GM12878 (cell line): ENCODE measurements around the gene ARHGEF3. TPM values are rescaled to one million over a fixed set of nuclear protein-coding genes. Genes with fewer than 3 reads are reported as not detected.

Experiments used
- ATAC-seq: fragments of 200-7000 bp; cut with Tn5 transposase; 3 replicates; pipeline ENCODE4 v1.9.1; 2020; ENCODE audit warnings: mild to moderate bottlenecking, moderate library complexity
- BruUV-seq: library from RNA; stranded (reverse); fragments of 400-500 nt; replicated peaks from 2 replicates; lab custom pipeline; 2021; lab: Mats Ljungman, UMichigan
- CTCF ChIA-PET: fragments of 300-600 bp; sonication (Branson Sonifier 250); formaldehyde crosslinking; extraction: SDS; loops from one replicate; lab custom pipeline; 2021; ENCODE audit warnings: inconsistent platforms; lab: Yijun Ruan, JAX
- POLR2A ChIA-PET: fragments of 350-600 bp; formaldehyde crosslinking; extraction: SDS; loops from one replicate; lab custom pipeline; 2021; ENCODE audit warnings: inconsistent platforms; lab: Charles Lee
- RAD21 ChIA-PET: fragments of 300-600 bp; sonication (Branson Sonifier 250); formaldehyde crosslinking; loops from one replicate; lab custom pipeline; 2023; ENCODE audit warnings: antibody characterized with exemption; ENCODE audit not compliant: unreplicated experiment; lab: Charles Lee
- SMC1A ChIA-PET: fragments of 300-600 bp; sonication (Branson Sonifier 250); formaldehyde crosslinking; loops from one replicate; lab custom pipeline; 2023; ENCODE audit not compliant: unreplicated experiment, uncharacterized antibody; lab: Charles Lee
- DNase-seq: peaks from one replicate; pipeline ENCODE4 v3.0.0-alpha.2; 2011; ENCODE audit warnings: low read depth, low spot score
- FAIRE-seq: peaks from 3 replicates; lab custom pipeline; 2011; peaks lifted over from hg19 to GRCh38; lab: Jason Lieb, UNC
- H2AFZ ChIP-seq: 2 replicates; pipeline ENCODE4 v1.6.0; 2011; ENCODE audit warnings: low read depth, low read length, control low read depth; ENCODE audit not compliant: control insufficient read depth
- H3K27ac ChIP-seq: 2 replicates; pipeline ENCODE4 v1.5.1; 2011; ENCODE audit warnings: control low read depth; ENCODE audit not compliant: control insufficient read depth, insufficient read depth
- H3K27me3 ChIP-seq, 2 experiments: replicated peaks in 1 of 2; 2 replicates each; pipeline versions ENCODE4 v1.6.0 to v1.6.1; 2011; ENCODE audit warnings: low read length in 1 of 2; ENCODE audit not compliant: control insufficient read depth in 2 of 2, insufficient read depth in 2 of 2
- H3K36me3 ChIP-seq, 2 experiments: 2 replicates each; pipeline ENCODE4 v1.5.1; 2011; ENCODE audit warnings: low read length in 1 of 2; ENCODE audit not compliant: control insufficient read depth in 2 of 2, insufficient read depth in 2 of 2
- H3K4me1 ChIP-seq: 2 replicates; pipeline ENCODE4 v1.6.1; 2011; ENCODE audit warnings: mild to moderate bottlenecking, low read length, moderate library complexity, mixed read lengths; ENCODE audit not compliant: control insufficient read depth, insufficient read depth
- H3K4me2 ChIP-seq: 2 replicates; pipeline ENCODE4 v1.6.0; 2011; ENCODE audit warnings: control low read depth; ENCODE audit not compliant: control insufficient read depth, insufficient read depth
- H3K4me3 ChIP-seq: fragments of 200-600 bp; sonication (generic); 2 replicates; pipeline ENCODE4 v1.5.1; 2016
- H3K79me2 ChIP-seq: 2 replicates; pipeline ENCODE4 v1.6.0; 2011; ENCODE audit warnings: low read length; ENCODE audit not compliant: control insufficient read depth, insufficient read depth
- H3K9ac ChIP-seq: 2 replicates; pipeline ENCODE4 v1.8.0; 2011; ENCODE audit warnings: low read length, control low read depth, mixed read lengths; ENCODE audit not compliant: control insufficient read depth, insufficient read depth
- H3K9me3 ChIP-seq: replicated peaks from 3 replicates; pipeline ENCODE4 v1.5.1; 2011; ENCODE audit warnings: mild to moderate bottlenecking, low read length; ENCODE audit not compliant: control insufficient read depth, insufficient read depth
- H4K20me1 ChIP-seq: 2 replicates; pipeline ENCODE4 v1.6.0; 2011; ENCODE audit not compliant: control insufficient read depth, insufficient read depth
- BMI1 ChIP-seq: fragments of 450-650 bp; IDR thresholded peaks from 2 replicates; pipeline ENCODE4 v1.6.1; 2016; ENCODE audit warnings: mild to moderate bottlenecking, moderate library complexity, borderline replicate concordance
- CREB1 ChIP-seq: IDR thresholded peaks from 2 replicates; pipeline ENCODE4 v1.6.1; 2012; ENCODE audit warnings: low read depth, mild to moderate bottlenecking, inconsistent platforms
- CREM ChIP-seq: IDR thresholded peaks from 2 replicates; pipeline ENCODE4 v1.6.1; 2014; ENCODE audit warnings: antibody characterized with exemption, low read depth
- HCFC1 ChIP-seq: fragments of 150-350 bp; IDR thresholded peaks from 2 replicates; pipeline ENCODE4 v1.6.1; 2014; ENCODE audit warnings: low read length
- HDAC2 ChIP-seq: fragments of 200-600 bp; sonication (generic); IDR thresholded peaks from 2 replicates; pipeline ENCODE4 v1.6.1; 2017
- HDGF ChIP-seq: fragments of 450-650 bp; IDR thresholded peaks from 2 replicates; pipeline ENCODE4 v1.6.1; 2016; ENCODE audit warnings: antibody characterized with exemption
- KDM1A ChIP-seq: fragments of 200-600 bp; sonication (generic); IDR thresholded peaks from 2 replicates; pipeline ENCODE4 v1.6.1; 2016; ENCODE audit warnings: borderline replicate concordance
- PAX8 ChIP-seq: fragments of 450-650 bp; IDR thresholded peaks from 2 replicates; pipeline ENCODE4 v1.6.1; 2017; ENCODE audit warnings: mild to moderate bottlenecking, moderate library complexity
- PKNOX1 ChIP-seq: fragments of 450-650 bp; IDR thresholded peaks from 2 replicates; pipeline ENCODE4 v1.6.1; 2016; ENCODE audit warnings: mild to moderate bottlenecking
- SIX5 ChIP-seq: IDR thresholded peaks from 2 replicates; pipeline ENCODE4 v1.6.1; 2011; ENCODE audit warnings: mild to moderate bottlenecking, low read depth, low read length, moderate library complexity; ENCODE audit not compliant: severe bottlenecking
- TCF12 ChIP-seq: IDR thresholded peaks from 2 replicates; pipeline ENCODE4 v1.6.1; 2011; ENCODE audit warnings: low read depth, mild to moderate bottlenecking, low read length
- TCF7 ChIP-seq: IDR thresholded peaks from 2 replicates; pipeline ENCODE4 v1.6.1; 2014; ENCODE audit warnings: antibody characterized with exemption, borderline replicate concordance
- ZNF24 ChIP-seq: fragments of 450-650 bp; IDR thresholded peaks from 2 replicates; pipeline ENCODE4 v1.6.1; 2017; ENCODE audit warnings: antibody characterized with exemption, mild to moderate bottlenecking
- WGBS: methylation state at CpG from one replicate; pipeline ENCODE4 v1.1.6; 2016; ENCODE audit warnings: low lambda C conversion rate; ENCODE audit not compliant: insufficient replicate concordance, insufficient coverage; ENCODE audit errors: missing lambda C conversion rate; 5-methylcytosine and 5-hydroxymethylcytosine counted together
- in situ Hi-C: fragments of 300-500 bp; cut with MboI; formaldehyde crosslinking; loops from 9 replicates; pipeline ENCODE4 v1.14.3; 2018; ENCODE audit warnings: mixed read lengths
- intact Hi-C: fragments of 100-400 bp; cut with micrococcal nuclease; formaldehyde crosslinking; loops from one replicate; pipeline ENCODE4 v1.14.2; 2022; ENCODE audit not compliant: unreplicated experiment
- polyA plus RNA-seq, 11 experiments: library from polyadenylated mRNA; depleted of rRNA in 4 of 11; unstranded in 6 of 11; stranded (reverse) in 5 of 11; fragments of >200 nt; fragmentation: Nextera tagmentation in 4 of 11; fragmentation: Illumina TruSeq in 1 of 11; extraction: Ambion mirVana in 4 of 11; extraction: Trizol in 1 of 11; gene quantifications; 1 replicate in 1 of 11; 2 replicates in 10 of 11; pipeline versions ENCODE4 v1.2.1 to v1.2.3, GENCODE V29; 2011 to 2016; ENCODE audit warnings: inconsistent platforms in 2 of 11, missing spikeins in 2 of 11, low read depth in 1 of 11
- total RNA-seq, 4 experiments: library from RNA; depleted of rRNA in 3 of 4; stranded (reverse); fragments of >200 nt in 3 of 4; fragmentation: Illumina TruSeq in 1 of 4; extraction: Trizol in 1 of 4; gene quantifications; 2 replicates each; pipeline versions ENCODE4 v1.2.1 to v1.2.3, GENCODE V29; 2013 to 2021
- TF ChIP-seq, protein P1 (sequence below): fragments of 450-650 bp; IDR thresholded peaks from 2 replicates; pipeline ENCODE4 v1.6.1; 2017; ENCODE audit warnings: mild to moderate bottlenecking, moderate library complexity
- TF ChIP-seq, protein P2 (sequence below): fragments of 450-650 bp; conservative IDR thresholded peaks from 2 replicates; pipeline ENCODE4 v1.6.1; 2017; ENCODE audit warnings: mild to moderate bottlenecking, moderate library complexity
- TF ChIP-seq, protein P3 (sequence below): fragments of 450-650 bp; formaldehyde crosslinking; IDR thresholded peaks from 2 replicates; pipeline ENCODE4 v1.5.0; 2022; ENCODE audit warnings: mild to moderate bottlenecking, missing genetic modification characterization

The ARHGEF3 gene
- total and polyA plus RNA-seq, 10 of the 15 experiments (the other 5 are each of a cell fraction or from before 2014, with no cell fraction given), result 21.8 to 78.7 (median 56.2) TPM

DNA sequence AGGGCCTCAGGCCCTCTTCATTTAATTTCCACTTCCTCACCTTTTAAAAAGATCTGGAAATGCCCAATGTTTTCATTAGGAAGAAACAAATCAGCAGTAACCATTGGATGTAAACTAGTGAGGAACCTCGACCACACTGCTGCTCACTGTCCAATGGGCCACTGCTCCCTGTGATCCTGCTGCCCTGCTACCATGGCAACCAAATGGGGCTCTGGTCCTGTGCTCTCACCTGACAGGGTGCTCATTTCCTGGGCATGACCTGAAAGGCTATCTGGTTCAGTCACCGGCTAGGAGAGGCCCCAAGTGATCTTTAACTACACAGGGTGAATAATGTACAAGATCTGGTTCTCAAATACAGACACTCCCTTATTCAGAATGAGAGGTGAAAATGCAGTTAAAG, 54.6 kb downstream of the ARHGEF3 start:
- ChIA-PET SMC1A (interaction anchor here (0.7 to 18.1 kb wide), 6 partner anchors 17 to 1261 kb away, joined by 3 to 383 read pairs (median 4); partner anchors contain the start of gene ARHGEF3), POLR2A (no interaction called here), CTCF (interaction anchor here (1.4 to 12.5 kb wide), 2 partner anchors 9 to 52 kb away, joined by 4 to 244 read pairs; partner anchors contain the start of gene ARHGEF3), RAD21 (interaction anchor here (0.9 to 1.2 kb wide), 2 partner anchors 53 to 54 kb away, joined by 3 to 6 read pairs; partner anchors contain the start of gene ARHGEF3)
- H3K4me2 ChIP-seq, result no peak overlapping the region
- WGBS, result 65% methylated on average over 2 of the region's 2 CpGs
- no peak for FAIRE-seq
- no peak overlapping the region for H3K27ac ChIP-seq
- no peaks in the 10 kb centered on the region for H3K79me2 ChIP-seq
- ATAC-seq, result no peak
- intact Hi-C loops (no loop called here), in situ Hi-C loops (no loop called here)
- no peaks in the 10 kb centered on the region for H4K20me1 ChIP-seq
- no peaks in the 10 kb centered on the region for H3K27me3 ChIP-seq
- H3K9me3 ChIP-seq, result peaks cover 8% of the 10 kb centered on the region
- H3K36me3 ChIP-seq, result peaks cover 11 to 18% of the 10 kb centered on the region in 2 experiments; a peak in 3 of 4 replicates
- DNase-seq, result no peak
- no peak overlapping the region for H3K9ac ChIP-seq
- no peak overlapping the region for H3K4me3 ChIP-seq
- BruUV-seq, result no TSS peak
- no peaks in the 10 kb centered on the region for H3K4me1 ChIP-seq
- no peak overlapping the region for H2AFZ ChIP-seq
- TF ChIP-seq PAX8 (no peak), HDGF (no peak), TCF12 (no peak), HDAC2 (no peak), KDM1A (no peak), ZNF24 (no peak), BMI1 (no peak), TCF7 (no peak), HCFC1 (no peak), SIX5 (no peak), CREB1 (no peak), CREM (no peak), PKNOX1 (no peak)
- TF ChIP-seq, protein P1, sequence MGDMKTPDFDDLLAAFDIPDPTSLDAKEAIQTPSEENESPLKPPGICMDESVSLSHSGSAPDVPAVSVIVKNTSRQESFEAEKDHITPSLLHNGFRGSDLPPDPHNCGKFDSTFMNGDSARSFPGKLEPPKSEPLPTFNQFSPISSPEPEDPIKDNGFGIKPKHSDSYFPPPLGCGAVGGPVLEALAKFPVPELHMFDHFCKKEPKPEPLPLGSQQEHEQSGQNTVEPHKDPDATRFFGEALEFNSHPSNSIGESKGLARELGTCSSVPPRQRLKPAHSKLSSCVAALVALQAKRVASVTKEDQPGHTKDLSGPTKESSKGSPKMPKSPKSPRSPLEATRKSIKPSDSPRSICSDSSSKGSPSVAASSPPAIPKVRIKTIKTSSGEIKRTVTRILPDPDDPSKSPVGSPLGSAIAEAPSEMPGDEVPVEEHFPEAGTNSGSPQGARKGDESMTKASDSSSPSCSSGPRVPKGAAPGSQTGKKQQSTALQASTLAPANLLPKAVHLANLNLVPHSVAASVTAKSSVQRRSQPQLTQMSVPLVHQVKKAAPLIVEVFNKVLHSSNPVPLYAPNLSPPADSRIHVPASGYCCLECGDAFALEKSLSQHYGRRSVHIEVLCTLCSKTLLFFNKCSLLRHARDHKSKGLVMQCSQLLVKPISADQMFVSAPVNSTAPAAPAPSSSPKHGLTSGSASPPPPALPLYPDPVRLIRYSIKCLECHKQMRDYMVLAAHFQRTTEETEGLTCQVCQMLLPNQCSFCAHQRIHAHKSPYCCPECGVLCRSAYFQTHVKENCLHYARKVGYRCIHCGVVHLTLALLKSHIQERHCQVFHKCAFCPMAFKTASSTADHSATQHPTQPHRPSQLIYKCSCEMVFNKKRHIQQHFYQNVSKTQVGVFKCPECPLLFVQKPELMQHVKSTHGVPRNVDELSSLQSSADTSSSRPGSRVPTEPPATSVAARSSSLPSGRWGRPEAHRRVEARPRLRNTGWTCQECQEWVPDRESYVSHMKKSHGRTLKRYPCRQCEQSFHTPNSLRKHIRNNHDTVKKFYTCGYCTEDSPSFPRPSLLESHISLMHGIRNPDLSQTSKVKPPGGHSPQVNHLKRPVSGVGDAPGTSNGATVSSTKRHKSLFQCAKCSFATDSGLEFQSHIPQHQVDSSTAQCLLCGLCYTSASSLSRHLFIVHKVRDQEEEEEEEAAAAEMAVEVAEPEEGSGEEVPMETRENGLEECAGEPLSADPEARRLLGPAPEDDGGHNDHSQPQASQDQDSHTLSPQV, result no peak
- TF ChIP-seq, protein P2, sequence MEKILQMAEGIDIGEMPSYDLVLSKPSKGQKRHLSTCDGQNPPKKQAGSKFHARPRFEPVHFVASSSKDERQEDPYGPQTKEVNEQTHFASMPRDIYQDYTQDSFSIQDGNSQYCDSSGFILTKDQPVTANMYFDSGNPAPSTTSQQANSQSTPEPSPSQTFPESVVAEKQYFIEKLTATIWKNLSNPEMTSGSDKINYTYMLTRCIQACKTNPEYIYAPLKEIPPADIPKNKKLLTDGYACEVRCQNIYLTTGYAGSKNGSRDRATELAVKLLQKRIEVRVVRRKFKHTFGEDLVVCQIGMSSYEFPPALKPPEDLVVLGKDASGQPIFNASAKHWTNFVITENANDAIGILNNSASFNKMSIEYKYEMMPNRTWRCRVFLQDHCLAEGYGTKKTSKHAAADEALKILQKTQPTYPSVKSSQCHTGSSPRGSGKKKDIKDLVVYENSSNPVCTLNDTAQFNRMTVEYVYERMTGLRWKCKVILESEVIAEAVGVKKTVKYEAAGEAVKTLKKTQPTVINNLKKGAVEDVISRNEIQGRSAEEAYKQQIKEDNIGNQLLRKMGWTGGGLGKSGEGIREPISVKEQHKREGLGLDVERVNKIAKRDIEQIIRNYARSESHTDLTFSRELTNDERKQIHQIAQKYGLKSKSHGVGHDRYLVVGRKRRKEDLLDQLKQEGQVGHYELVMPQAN, result no peak
- TF ChIP-seq, protein P3, sequence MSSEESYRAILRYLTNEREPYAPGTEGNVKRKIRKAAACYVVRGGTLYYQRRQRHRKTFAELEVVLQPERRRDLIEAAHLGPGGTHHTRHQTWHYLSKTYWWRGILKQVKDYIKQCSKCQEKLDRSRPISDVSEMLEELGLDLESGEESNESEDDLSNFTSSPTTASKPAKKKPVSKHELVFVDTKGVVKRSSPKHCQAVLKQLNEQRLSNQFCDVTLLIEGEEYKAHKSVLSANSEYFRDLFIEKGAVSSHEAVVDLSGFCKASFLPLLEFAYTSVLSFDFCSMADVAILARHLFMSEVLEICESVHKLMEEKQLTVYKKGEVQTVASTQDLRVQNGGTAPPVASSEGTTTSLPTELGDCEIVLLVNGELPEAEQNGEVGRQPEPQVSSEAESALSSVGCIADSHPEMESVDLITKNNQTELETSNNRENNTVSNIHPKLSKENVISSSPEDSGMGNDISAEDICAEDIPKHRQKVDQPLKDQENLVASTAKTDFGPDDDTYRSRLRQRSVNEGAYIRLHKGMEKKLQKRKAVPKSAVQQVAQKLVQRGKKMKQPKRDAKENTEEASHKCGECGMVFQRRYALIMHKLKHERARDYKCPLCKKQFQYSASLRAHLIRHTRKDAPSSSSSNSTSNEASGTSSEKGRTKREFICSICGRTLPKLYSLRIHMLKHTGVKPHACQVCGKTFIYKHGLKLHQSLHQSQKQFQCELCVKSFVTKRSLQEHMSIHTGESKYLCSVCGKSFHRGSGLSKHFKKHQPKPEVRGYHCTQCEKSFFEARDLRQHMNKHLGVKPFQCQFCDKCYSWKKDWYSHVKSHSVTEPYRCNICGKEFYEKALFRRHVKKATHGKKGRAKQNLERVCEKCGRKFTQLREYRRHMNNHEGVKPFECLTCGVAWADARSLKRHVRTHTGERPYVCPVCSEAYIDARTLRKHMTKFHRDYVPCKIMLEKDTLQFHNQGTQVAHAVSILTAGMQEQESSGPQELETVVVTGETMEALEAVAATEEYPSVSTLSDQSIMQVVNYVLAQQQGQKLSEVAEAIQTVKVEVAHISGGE (CRISPR knock-in tag), result no peak
